RWPE1 (cell line): ENCODE results near the gene APC2.

Source experiments
- CTCF ChIA-PET: fragments of 350-600 bp; sonication (Branson Sonifier 250); formaldehyde crosslinking; extraction: SDS; loops from one replicate; lab custom pipeline; 2021; lab: Yijun Ruan, JAX
- POLR2A ChIA-PET: fragments of 400-600 bp; formaldehyde crosslinking; extraction: SDS; loops from one replicate; lab custom pipeline; 2020; ENCODE audit warnings: antibody characterized with exemption; ENCODE audit not compliant: low non-redundant PET; lab: Yijun Ruan, JAX
- DNase-seq: peaks from one replicate; pipeline ENCODE4 v3.0.0; 2012; ENCODE audit warnings: low spot score
- H3K27ac ChIP-seq: fragments of 450-650 bp; 2 replicates; pipeline ENCODE4 v1.5.1; 2017
- CTCF ChIP-seq: fragments of 450-650 bp; conservative IDR thresholded peaks from 2 replicates; pipeline ENCODE4 v1.5.1; 2017; ENCODE audit warnings: low read depth, mild to moderate bottlenecking

Gene APC2

GRCh38 chr19:1446713-1447481 is 3.0 kb upstream of the APC2 start:
- TF ChIP-seq CTCF: no peak
- POLR2A ChIA-PET: no interaction called here
- H3K27ac ChIP-seq: no peak overlapping the region
- CTCF ChIA-PET: interaction anchor here (0.6 kb wide), 1 partner anchor 41 kb away, joined by 3 read pairs; no protein-coding TSS in a partner anchor
- no peak for DNase-seq

- no peak overlapping the region for H3K27ac ChIP-seq
- CTCF ChIA-PET: no interaction called here
- POLR2A ChIA-PET: no interaction called here
- no peak for DNase-seq
- no peak for TF ChIP-seq CTCF
Observed at GRCh38 chr19:1447504-1447903, 2.4 kb upstream of the APC2 start.

GRCh38 chr19:1447944-1448343 is 2.0 kb upstream of the APC2 start:
- ChIA-PET CTCF (no interaction called here), POLR2A (no interaction called here)
- no peak for TF ChIP-seq CTCF
- DNase-seq: no peak
- no peak overlapping the region for H3K27ac ChIP-seq

GRCh38 chr19:1450735-1451731 is 1.1 kb downstream of the APC2 start:
- TF ChIP-seq CTCF: no peak
- DNase-seq: no peak
- H3K27ac ChIP-seq: no peak overlapping the region
- ChIA-PET POLR2A (no interaction called here), CTCF (no interaction called here)

GRCh38 chr19:1451916-1452801 is 2.2 kb downstream of the APC2 start:
- ChIA-PET POLR2A (no interaction called here), CTCF (interaction anchor here (0.6 to 1.7 kb wide), 3 partner anchors 14 to 317 kb away, joined by 3 to 6 read pairs (median 3); no protein-coding TSS in a partner anchor)
- no peak for TF ChIP-seq CTCF
- H3K27ac ChIP-seq: no peak overlapping the region
- no peak for DNase-seq
